Breast epithelium (tissue), 4 donors: Measurements from ENCODE around the gene RNASE4. TPM values are rescaled to one million over a fixed set of nuclear protein-coding genes. Genes with fewer than 3 reads are reported as not detected.
A peak's percentile ranks its signal among the peaks of the same experiment; 100 is the strongest.
"Not testable (repeated sequence)": the region's sequence is repeated elsewhere in the genome, so short reads cannot be mapped to it uniquely, and the experiment has no call there.

Source experiments
- DNase-seq, 2 donors: peaks; one replicate each; pipeline ENCODE4 v3.0.0-alpha.2; 2019; ENCODE audit warnings: low spot score in 2 of 2
- H3K27ac ChIP-seq, 2 donors: fragments of 200-600 bp; sonication (generic) in 1 of 2; one replicate each; pipeline ENCODE4 v1.5.1; 2016 to 2019; ENCODE audit warnings: mild to moderate bottlenecking in 1 of 2
- H3K27me3 ChIP-seq, 2 donors: fragments of 200-600 bp; sonication (generic) in 1 of 2; one replicate each; pipeline versions ENCODE4 v1.5.1 to v1.6.0; 2017 to 2019; ENCODE audit warnings: control low read depth in 1 of 2, mild to moderate bottlenecking in 1 of 2
- H3K36me3 ChIP-seq: fragments of 200-600 bp; one replicate; pipeline ENCODE4 v1.5.1; 2019
- H3K4me1 ChIP-seq, 2 donors: fragments of 200-600 bp; sonication (generic); one replicate each; pipeline ENCODE4 v1.5.1; 2016 to 2019; ENCODE audit warnings: control low read depth in 1 of 2
- H3K4me3 ChIP-seq, 3 donors: fragments of 200-600 bp; sonication (generic); 1 replicate in 2 of 3; 2 replicates in 1 of 3; pipeline ENCODE4 v1.5.1; 2016 to 2019; ENCODE audit warnings: mild to moderate bottlenecking in 3 of 3, moderate library complexity in 2 of 3
- H3K9me3 ChIP-seq, 2 donors: fragments of 200-600 bp; sonication (generic) in 1 of 2; one replicate each; pipeline ENCODE4 v1.5.1; 2016 to 2019; ENCODE audit warnings: control low read depth in 1 of 2
- CTCF ChIP-seq, 3 donors: fragments of 450-650 bp; IDR thresholded peaks; one replicate each; pipeline ENCODE4 v1.5.1; 2016 to 2017; ENCODE audit warnings: antibody characterized with exemption in 3 of 3, mild to moderate bottlenecking in 3 of 3, moderate library complexity in 3 of 3
- POLR2A ChIP-seq: fragments of 450-650 bp; IDR thresholded peaks from one replicate; pipeline ENCODE4 v1.6.1; 2016; ENCODE audit warnings: antibody characterized with exemption, mild to moderate bottlenecking, moderate library complexity
- POLR2AphosphoS5 ChIP-seq, 3 donors: sonication (generic); formaldehyde crosslinking; IDR thresholded peaks; one replicate each; pipeline ENCODE4 v1.6.1; 2017; ENCODE audit warnings: antibody characterized with exemption in 3 of 3
- intact Hi-C: fragments of 100-400 bp; cut with DNase I; formaldehyde crosslinking; loops from one replicate; pipeline ENCODE4 v1.15.1; 2023; ENCODE audit warnings: low total_unique reads
- total RNA-seq, 3 donors: library from RNA; depleted of rRNA; stranded (reverse); fragments of >200 nt; gene quantifications; one replicate each; pipeline ENCODE4 v1.1.0, GENCODE V29; 2016

The RNASE4 gene
- total RNA-seq, 3 donors from 2014 or later, result 165 to 367 (median 177) TPM

- no peak for TF ChIP-seq POLR2AphosphoS5 (IDR thresholded peaks at IDR 0.05)
- no peak for TF ChIP-seq POLR2A
- TF ChIP-seq CTCF (IDR thresholded peaks at IDR 0.05), result peak in 1 of 3 donors; percentile 6
- Histone ChIP-seq H3K27me3 (no peaks in the 10 kb centered on the region), H3K36me3 (no peaks in the 10 kb centered on the region), H3K4me1 (no peaks in the 10 kb centered on the region), H3K9me3 (no peaks in the 10 kb centered on the region), H3K27ac (no peak overlapping the region), H3K4me3 (no peak overlapping the region)
- no peak for DNase-seq
- intact Hi-C loops, result loop anchor here (5.0 kb wide), 1 partner anchor 159 kb away; no protein-coding TSS in a partner anchor
Observed at GRCh38 chr14:20698018-20698329, 13.6 kb downstream of the RNASE4 start.

- H3K4me3 ChIP-seq, result no peak overlapping the region
- no peak for DNase-seq
- H3K27ac ChIP-seq, result no peak overlapping the region
- H3K36me3 ChIP-seq, result no peaks in the 10 kb centered on the region
- TF ChIP-seq POLR2A, result no peak
- TF ChIP-seq CTCF (IDR thresholded peaks at IDR 0.05), result no peak
- TF ChIP-seq POLR2AphosphoS5 (IDR thresholded peaks at IDR 0.05), result no peak
- intact Hi-C loops, result loop anchor here (5.0 kb wide), 1 partner anchor 158 kb away; no protein-coding TSS in a partner anchor
- H3K27me3 ChIP-seq, result no peaks in the 10 kb centered on the region
- H3K9me3 ChIP-seq, result no peaks in the 10 kb centered on the region
- H3K4me1 ChIP-seq, result no peaks in the 10 kb centered on the region
Observed at GRCh38 chr14:20698934-20699333, 14.6 kb downstream of the RNASE4 start.

- no peaks in the 10 kb centered on the region for H3K9me3 ChIP-seq
- H3K27me3 ChIP-seq, result no peaks in the 10 kb centered on the region
- TF ChIP-seq CTCF (IDR thresholded peaks at IDR 0.05) (no peak), POLR2AphosphoS5 (IDR thresholded peaks at IDR 0.05) (no peak), POLR2A (no peak)
- H3K27ac ChIP-seq, result no peak overlapping the region
- H3K4me1 ChIP-seq, result no peaks in the 10 kb centered on the region
- H3K4me3 ChIP-seq, result no peak overlapping the region
- no peaks in the 10 kb centered on the region for H3K36me3 ChIP-seq
- DNase-seq, result no peak
- intact Hi-C loops, result loop anchor here (5.0 kb wide), 1 partner anchor 157 kb away; no protein-coding TSS in a partner anchor
Observed at GRCh38 chr14:20699931-20700330, 15.6 kb downstream of the RNASE4 start.

GRCh38 chr14:20700965-20701364 is 16.6 kb downstream of the RNASE4 start:
- H3K36me3 ChIP-seq, H3K4me1 ChIP-seq, intact Hi-C loops, H3K4me3 ChIP-seq, H3K27me3 ChIP-seq, DNase-seq, H3K9me3 ChIP-seq, H3K27ac ChIP-seq: not testable (repeated sequence)

GRCh38 chr14:20706657-20707355 is 22.4 kb downstream of the RNASE4 start:
- no peak overlapping the region for H3K4me3 ChIP-seq
- intact Hi-C loops, result no loop called here

More at GRCh38 chr14:20706657-20707355, 22.4 kb downstream of the RNASE4 start:
- no peak for TF ChIP-seq POLR2AphosphoS5 (IDR thresholded peaks at IDR 0.05)
- TF ChIP-seq POLR2A, result no peak
- TF ChIP-seq CTCF (IDR thresholded peaks at IDR 0.05), result no peak
- Histone ChIP-seq H3K4me1 (peaks cover 0 to 3% of the 10 kb centered on the region in 2 donors), H3K27ac (peak overlapping the region; percentile 65 to 68), H3K36me3 (no peaks in the 10 kb centered on the region), H3K9me3 (no peaks in the 10 kb centered on the region), H3K27me3 (no peaks in the 10 kb centered on the region)
- DNase-seq, result no peak
